GM12865 (cell line): ENCODE data around the gene RNU1-4.
"Not testable (repeated sequence)": the region's sequence is repeated elsewhere in the genome, so short reads cannot be mapped to it uniquely, and the experiment has no call there.

Source experiments
- DNase-seq: peaks from one replicate; pipeline ENCODE4 v3.0.0; 2010; ENCODE audit warnings: low read depth
- H3K4me3 ChIP-seq: 2 replicates; pipeline ENCODE4 v1.5.1; 2011; ENCODE audit warnings: mild to moderate bottlenecking, low read depth, low read length, control low read depth

RNU1-4 gene

GRCh38 chr1:16764248-16764819 is 24.0 kb downstream of the RNU1-4 start:
- not testable (repeated sequence) for DNase-seq, H3K4me3 ChIP-seq

GRCh38 chr1:16764820-16765655 is 24.7 kb downstream of the RNU1-4 start:
- DNase-seq, H3K4me3 ChIP-seq: not testable (repeated sequence)

GRCh38 chr1:16765731-16766605 is 25.7 kb downstream of the RNU1-4 start:
- DNase-seq = not testable (repeated sequence)

GRCh38 chr1:16766689-16767256 is 26.5 kb downstream of the RNU1-4 start:
- H3K4me3 ChIP-seq, DNase-seq: not testable (repeated sequence)

More at GRCh38 chr1:16765731-16766605, 25.7 kb downstream of the RNU1-4 start:
- not testable (repeated sequence) for H3K4me3 ChIP-seq

- DNase-seq, H3K4me3 ChIP-seq: not testable (repeated sequence)
Measured at GRCh38 chr1:16770139-16770759, 29.9 kb downstream of the RNU1-4 start.

- H3K4me3 ChIP-seq, DNase-seq: not testable (repeated sequence)
Measured at GRCh38 chr1:16770896-16771446, 30.7 kb downstream of the RNU1-4 start.

GRCh38 chr1:16772275-16773204 is 32.2 kb downstream of the RNU1-4 start:
- not testable (repeated sequence) for H3K4me3 ChIP-seq
- peak; percentile 33 for DNase-seq

GRCh38 chr1:16773205-16773596 is 32.9 kb downstream of the RNU1-4 start:
- not testable (repeated sequence) for DNase-seq, H3K4me3 ChIP-seq

- not testable (repeated sequence) for DNase-seq, H3K4me3 ChIP-seq
Measured at GRCh38 chr1:16773723-16774122, 33.4 kb downstream of the RNU1-4 start.

- DNase-seq = not testable (repeated sequence)
Measured at GRCh38 chr1:16774773-16775172, 34.5 kb downstream of the RNU1-4 start.

GRCh38 chr1:16775290-16775689 is 35.0 kb downstream of the RNU1-4 start:
- DNase-seq, H3K4me3 ChIP-seq: not testable (repeated sequence)

More at GRCh38 chr1:16774773-16775172, 34.5 kb downstream of the RNU1-4 start:
- not testable (repeated sequence) for H3K4me3 ChIP-seq

GRCh38 chr1:16776248-16776647 is 35.9 kb downstream of the RNU1-4 start:
- DNase-seq, H3K4me3 ChIP-seq: not testable (repeated sequence)

GRCh38 chr1:16776835-16777234 is 36.5 kb downstream of the RNU1-4 start:
- H3K4me3 ChIP-seq, DNase-seq: not testable (repeated sequence)

- not testable (repeated sequence) for DNase-seq, H3K4me3 ChIP-seq
Measured at GRCh38 chr1:16777821-16778220, 37.5 kb downstream of the RNU1-4 start.

GRCh38 chr1:16779525-16779924 is 39.2 kb downstream of the RNU1-4 start:
- not testable (repeated sequence) for DNase-seq, H3K4me3 ChIP-seq

GRCh38 chr1:16781033-16781432 is 40.7 kb downstream of the RNU1-4 start:
- H3K4me3 ChIP-seq, DNase-seq: not testable (repeated sequence)

GRCh38 chr1:16781625-16782024 is 41.3 kb downstream of the RNU1-4 start:
- DNase-seq, H3K4me3 ChIP-seq: not testable (repeated sequence)
